Keratinocyte (primary cell): Measurements from ENCODE around the gene MED12L.
"Not testable (repeated sequence)": the region's sequence is repeated elsewhere in the genome, so short reads cannot be mapped to it uniquely, and the experiment has no call there.

Experiments
- CTCF ChIP-seq, 3 experiments: IDR thresholded peaks in 1 of 3; conservative IDR thresholded peaks in 1 of 3; optimal IDR thresholded peaks in 1 of 3; 2 replicates in 2 of 3; 3 replicates in 1 of 3; pipeline versions ENCODE3 to v1.5.1; 2011; ENCODE audit warnings: low read length in 3 of 3, mild to moderate bottlenecking in 3 of 3, moderate library complexity in 2 of 3, control low read depth in 1 of 3, inconsistent platforms in 1 of 3; ENCODE audit not compliant: insufficient read depth in 2 of 3; ENCODE audit errors: extremely low read depth in 1 of 3
- EZH2 ChIP-seq: IDR thresholded peaks from one replicate; pipeline ENCODE4 v1.6.1; 2012; ENCODE audit warnings: inconsistent platforms, mild to moderate bottlenecking, low read length, moderate library complexity

DNA sequence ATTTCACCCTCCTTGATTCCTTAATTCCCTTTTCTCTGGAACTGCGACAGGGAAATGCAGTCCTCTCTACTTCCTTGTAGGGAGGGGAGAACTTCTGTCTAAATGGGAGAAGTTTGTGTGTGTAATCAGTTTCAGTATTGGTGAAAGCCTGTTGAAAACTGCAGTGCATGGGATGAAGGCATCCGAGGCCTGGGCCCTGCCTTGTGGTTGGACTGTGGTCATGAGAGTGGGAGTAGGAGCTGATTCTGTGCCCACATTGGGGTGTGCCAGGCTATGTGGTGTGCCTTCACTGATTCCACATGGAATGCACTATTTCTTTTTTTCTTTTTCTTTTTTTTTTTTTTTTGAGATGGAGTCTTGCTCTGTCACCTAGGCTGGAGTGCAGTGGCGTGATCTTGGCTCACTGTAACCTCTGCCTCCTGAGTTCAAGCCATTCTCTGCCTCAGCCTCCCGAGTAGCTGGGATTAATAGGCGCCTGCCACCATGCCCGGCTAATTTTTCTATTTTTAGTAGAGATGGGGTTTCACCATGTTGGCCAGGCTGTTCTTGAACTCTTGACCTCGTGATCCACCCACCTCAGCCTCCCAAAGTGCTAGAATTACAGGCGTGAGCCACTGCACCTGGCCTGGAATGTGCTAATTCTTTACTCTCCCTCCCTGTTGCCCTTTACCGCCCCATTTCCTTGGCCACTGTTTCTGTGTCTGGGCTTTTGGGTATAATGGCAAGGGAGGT, 84.7 kb downstream of the MED12L start:
- TF ChIP-seq CTCF (optimal IDR thresholded peaks at IDR 0.05 in 1 of 3, IDR thresholded peaks at IDR 0.05 in 1 of 3, conservative IDR thresholded peaks at IDR 0.05 in 1 of 3; ENCODE audit: extremely low read depth in 1 of 3, insufficient read depth in 2 of 3, low read length in 3 of 3); EZH2: not testable (repeated sequence)
